Hepatocyte (in vitro differentiated cells): ENCODE results near the gene OR56A4. TPM values are rescaled to one million over a fixed set of nuclear protein-coding genes. Genes with fewer than 3 reads are reported as not detected.
A peak's percentile ranks its signal among the peaks of the same experiment; 100 is the strongest.

Source experiments
- DNase-seq: peaks from one replicate; pipeline ENCODE4 v3.0.0-alpha.2; 2016; ENCODE audit warnings: low spot score
- H2AFZ ChIP-seq: fragments of 200-600 bp; sonication (generic); 2 replicates; pipeline ENCODE4 v1.6.0; 2016; ENCODE audit warnings: antibody characterized with exemption, mild to moderate bottlenecking
- H3K27ac ChIP-seq: fragments of 200-600 bp; sonication (generic); 2 replicates; pipeline ENCODE4 v1.5.1; 2016; ENCODE audit warnings: mild to moderate bottlenecking
- H3K27me3 ChIP-seq: fragments of 200-600 bp; sonication (generic); 2 replicates; pipeline ENCODE4 v1.6.1; 2016
- H3K36me3 ChIP-seq: fragments of 200-600 bp; sonication (generic); replicated peaks from 2 replicates; pipeline ENCODE4 v1.5.1; 2016; ENCODE audit warnings: low read depth; ENCODE audit not compliant: insufficient read depth
- H3K4me1 ChIP-seq: fragments of 200-600 bp; sonication (generic); 2 replicates; pipeline ENCODE4 v1.5.1; 2016; ENCODE audit warnings: mild to moderate bottlenecking, moderate library complexity; ENCODE audit not compliant: insufficient read depth
- H3K4me2 ChIP-seq: fragments of 200-600 bp; sonication (generic); 2 replicates; pipeline ENCODE4 v1.6.0; 2016
- H3K4me3 ChIP-seq: fragments of 200-600 bp; sonication (generic); 2 replicates; pipeline ENCODE4 v1.5.1; 2016; ENCODE audit warnings: mild to moderate bottlenecking
- H3K79me2 ChIP-seq: fragments of 200-600 bp; sonication (generic); 2 replicates; pipeline ENCODE4 v1.6.0; 2017; ENCODE audit warnings: mild to moderate bottlenecking
- H3K9me2 ChIP-seq: fragments of 200-600 bp; sonication (generic); replicated peaks from 2 replicates; pipeline ENCODE4 v1.6.0; 2017; ENCODE audit warnings: mild to moderate bottlenecking; ENCODE audit not compliant: insufficient read depth
- H3K9me3 ChIP-seq: fragments of 200-600 bp; sonication (generic); 2 replicates; pipeline ENCODE4 v1.5.1; 2016; ENCODE audit warnings: low read depth, mild to moderate bottlenecking
- H4K20me1 ChIP-seq: fragments of 200-600 bp; sonication (generic); 2 replicates; pipeline ENCODE4 v1.6.0; 2016; ENCODE audit warnings: mild to moderate bottlenecking; ENCODE audit not compliant: insufficient read depth, poor library complexity, severe bottlenecking
- EZH2 ChIP-seq: fragments of 200-600 bp; sonication (generic); IDR thresholded peaks from 2 replicates; pipeline ENCODE4 v1.6.1; 2016; ENCODE audit warnings: antibody characterized with exemption, mild to moderate bottlenecking, borderline replicate concordance
- EZH2phosphoT487 ChIP-seq: fragments of 200-600 bp; sonication (generic); IDR thresholded peaks from one replicate; pipeline ENCODE4 v1.6.1; 2018; ENCODE audit warnings: antibody characterized with exemption, mild to moderate bottlenecking, low read depth, moderate library complexity; ENCODE audit not compliant: unreplicated experiment, severe bottlenecking
- WGBS: methylation state at CpG from one replicate; pipeline ENCODE4 v1.1.6; 2016; ENCODE audit warnings: low lambda C conversion rate; ENCODE audit errors: missing lambda C conversion rate; 5-methylcytosine and 5-hydroxymethylcytosine counted together
- polyA plus RNA-seq: library from polyadenylated mRNA; unstranded; fragments of >200 nt; fragmentation: Nextera tagmentation; extraction: Ambion mirVana; gene quantifications from 2 replicates; pipeline ENCODE4 v1.2.1, GENCODE V29; 2016
- total RNA-seq: library from RNA; depleted of rRNA; stranded (reverse); fragments of >200 nt; gene quantifications from 2 replicates; pipeline ENCODE4 v1.2.3, GENCODE V29; 2014
- TF ChIP-seq, protein P1 (sequence below): fragments of 200-600 bp; sonication (generic); IDR thresholded peaks from 2 replicates; pipeline ENCODE4 v1.5.1; 2016; ENCODE audit warnings: antibody characterized with exemption, mild to moderate bottlenecking; ENCODE audit not compliant: poor library complexity

OR56A4 gene
- total and polyA plus RNA-seq, 2 experiments from 2014 or later, result not detected

DNA sequence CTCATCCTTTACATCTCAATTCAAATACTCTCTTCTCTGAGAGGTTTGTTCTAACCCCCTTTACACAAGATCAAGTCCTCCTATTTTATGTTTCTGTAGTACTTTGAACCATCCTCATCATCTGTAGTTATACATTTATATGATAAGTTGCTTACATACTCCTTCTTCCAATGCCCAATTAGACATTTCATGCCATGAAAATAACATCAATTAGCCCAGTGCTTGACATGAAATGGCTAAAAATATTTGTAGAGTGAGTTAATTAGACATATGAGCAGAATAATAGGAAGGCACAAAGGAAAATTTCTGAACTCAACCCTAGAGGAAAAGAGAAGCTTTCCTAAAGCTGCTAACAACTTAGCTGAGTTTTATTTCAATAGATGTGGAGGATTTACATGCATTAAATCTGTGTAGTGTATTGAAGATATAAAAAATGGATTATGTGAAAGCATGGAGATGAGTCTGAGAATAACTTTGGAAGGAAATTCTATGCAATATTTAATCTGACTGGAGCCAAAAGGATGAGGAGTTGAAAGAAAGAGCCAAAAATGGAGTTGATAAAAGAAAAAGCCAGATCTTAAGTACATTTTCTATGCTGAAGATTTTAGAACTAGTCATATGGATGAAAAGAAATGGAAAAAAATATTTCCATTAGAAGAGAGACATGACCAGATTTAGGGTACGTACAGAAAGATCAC is 24.1 kb upstream of the OR56A4 start, which contains the start of gene OR56A1:
Gene OR56A1, minus strand, starts transcription at position 51 of the 698 bp plus-strand sequence. CDS start 3,066 bp downstream, outside the sequence.
- peaks cover 13% of the 10 kb centered on the region for H3K27me3 ChIP-seq
- no peaks in the 10 kb centered on the region for H3K79me2 ChIP-seq
- H3K4me3 ChIP-seq, result no peak within 1 kb of the TSS
- H3K9me3 ChIP-seq, result no peaks in the 10 kb centered on the region
- no peaks in the 10 kb centered on the region for H4K20me1 ChIP-seq
- no peak within 1 kb of the TSS for H2AFZ ChIP-seq
- H3K4me1 ChIP-seq, result no peaks in the 10 kb centered on the region
- H3K36me3 ChIP-seq, result no peaks in the 10 kb centered on the region
- H3K27ac ChIP-seq, result no peak within 1 kb of the TSS
- DNase-seq, result no peak
- no peaks in the 10 kb centered on the region for H3K9me2 ChIP-seq
- H3K4me2 ChIP-seq, result no peak within 1 kb of the TSS
- WGBS, result 92% methylated on average over 1 of the region's 1 CpG
- TF ChIP-seq EZH2phosphoT487 (no peak), EZH2 (no peak)
- TF ChIP-seq, protein P1, sequence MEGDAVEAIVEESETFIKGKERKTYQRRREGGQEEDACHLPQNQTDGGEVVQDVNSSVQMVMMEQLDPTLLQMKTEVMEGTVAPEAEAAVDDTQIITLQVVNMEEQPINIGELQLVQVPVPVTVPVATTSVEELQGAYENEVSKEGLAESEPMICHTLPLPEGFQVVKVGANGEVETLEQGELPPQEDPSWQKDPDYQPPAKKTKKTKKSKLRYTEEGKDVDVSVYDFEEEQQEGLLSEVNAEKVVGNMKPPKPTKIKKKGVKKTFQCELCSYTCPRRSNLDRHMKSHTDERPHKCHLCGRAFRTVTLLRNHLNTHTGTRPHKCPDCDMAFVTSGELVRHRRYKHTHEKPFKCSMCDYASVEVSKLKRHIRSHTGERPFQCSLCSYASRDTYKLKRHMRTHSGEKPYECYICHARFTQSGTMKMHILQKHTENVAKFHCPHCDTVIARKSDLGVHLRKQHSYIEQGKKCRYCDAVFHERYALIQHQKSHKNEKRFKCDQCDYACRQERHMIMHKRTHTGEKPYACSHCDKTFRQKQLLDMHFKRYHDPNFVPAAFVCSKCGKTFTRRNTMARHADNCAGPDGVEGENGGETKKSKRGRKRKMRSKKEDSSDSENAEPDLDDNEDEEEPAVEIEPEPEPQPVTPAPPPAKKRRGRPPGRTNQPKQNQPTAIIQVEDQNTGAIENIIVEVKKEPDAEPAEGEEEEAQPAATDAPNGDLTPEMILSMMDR, result no peak

- H3K36me3 ChIP-seq, result no peaks in the 10 kb centered on the region
- no peaks in the 10 kb centered on the region for H3K9me3 ChIP-seq
- no peaks in the 10 kb centered on the region for H3K79me2 ChIP-seq
- no peak overlapping the region for H3K4me3 ChIP-seq
- H3K27ac ChIP-seq, result no peak overlapping the region
- H3K27me3 ChIP-seq, result peaks cover 2% of the 10 kb centered on the region
- 93% methylated on average over 1 of the region's 1 CpG for WGBS
- no peak for DNase-seq
- no peak overlapping the region for H3K4me2 ChIP-seq
- no peaks in the 10 kb centered on the region for H3K9me2 ChIP-seq
- no peaks in the 10 kb centered on the region for H4K20me1 ChIP-seq
- TF ChIP-seq, protein P1, result no peak
- TF ChIP-seq EZH2 (no peak), EZH2phosphoT487 (no peak)
- no peaks in the 10 kb centered on the region for H3K4me1 ChIP-seq
- H2AFZ ChIP-seq, result no peak overlapping the region
Measured at GRCh38 chr11:6027501-6027900, 20.8 kb upstream of the OR56A4 start.

DNA sequence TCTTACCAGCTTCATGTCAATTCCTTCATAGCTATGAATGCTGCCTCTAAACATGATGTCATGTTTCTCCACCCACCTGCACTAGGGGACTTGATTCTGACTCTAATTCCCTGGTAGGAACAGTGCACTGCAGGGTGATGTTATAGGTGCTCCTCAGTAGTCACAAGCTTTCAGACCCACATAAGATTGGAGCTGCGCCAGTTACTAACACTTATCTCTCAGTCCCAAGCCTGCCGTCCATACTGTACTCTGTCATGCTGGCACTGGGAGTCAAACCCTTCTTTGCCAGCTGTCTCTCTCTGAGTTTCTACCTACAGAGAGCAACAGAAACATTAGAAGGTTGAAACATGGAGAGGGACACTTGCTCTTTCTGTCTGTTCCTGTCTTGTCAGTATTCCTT is 18.3 kb upstream of the OR56A4 start:
- H2AFZ ChIP-seq, result no peak overlapping the region
- no peak overlapping the region for H3K4me2 ChIP-seq
- no peak overlapping the region for H3K4me3 ChIP-seq
- no peaks in the 10 kb centered on the region for H3K4me1 ChIP-seq
- H3K36me3 ChIP-seq, result no peaks in the 10 kb centered on the region
- H3K27ac ChIP-seq, result no peak overlapping the region
- H3K9me3 ChIP-seq, result no peaks in the 10 kb centered on the region
- H3K9me2 ChIP-seq, result no peaks in the 10 kb centered on the region
- DNase-seq, result peak; percentile 7
- no peak for TF ChIP-seq EZH2phosphoT487
- peaks cover 2% of the 10 kb centered on the region for H3K27me3 ChIP-seq
- no peaks in the 10 kb centered on the region for H3K79me2 ChIP-seq
- H4K20me1 ChIP-seq, result no peaks in the 10 kb centered on the region
- WGBS, result 81% methylated on average over 2 of the region's 2 CpGs

- Histone ChIP-seq H2AFZ (no peak overlapping the region), H3K4me2 (no peak overlapping the region), H3K27ac (no peak overlapping the region), H3K4me1 (no peaks in the 10 kb centered on the region), H3K9me3 (no peaks in the 10 kb centered on the region), H4K20me1 (no peaks in the 10 kb centered on the region), H3K4me3 (no peak overlapping the region), H3K36me3 (no peaks in the 10 kb centered on the region), H3K9me2 (no peaks in the 10 kb centered on the region), H3K79me2 (no peaks in the 10 kb centered on the region), H3K27me3 (peaks cover 2% of the 10 kb centered on the region)
- 4% methylated on average over 4 of the region's 4 CpGs for WGBS
- TF ChIP-seq, protein P1, result peak; percentile 81
- TF ChIP-seq EZH2phosphoT487, result no peak
- DNase-seq, result peak; percentile 68
Measured at GRCh38 chr11:6022956-6023355, 16.2 kb upstream of the OR56A4 start.
